Melanocyte of skin (primary cell): ENCODE data around the gene IL10. TPM values are rescaled to one million over a fixed set of nuclear protein-coding genes. Genes with fewer than 3 reads are reported as not detected.

Experiments used
- small RNA-seq, 2 donors: library from RNA; depleted of rRNA; stranded (forward); fragments of <200 nt; gene quantifications; one replicate each; pipeline ENCODE3, GENCODE V24; 2012
- total RNA-seq, 2 donors: library from RNA; depleted of rRNA; stranded (reverse); fragments of >200 nt; gene quantifications; 2 replicates each; pipeline ENCODE4 v1.2.3, GENCODE V29; 2012

IL10 gene
- total RNA-seq = not detected

DNA sequence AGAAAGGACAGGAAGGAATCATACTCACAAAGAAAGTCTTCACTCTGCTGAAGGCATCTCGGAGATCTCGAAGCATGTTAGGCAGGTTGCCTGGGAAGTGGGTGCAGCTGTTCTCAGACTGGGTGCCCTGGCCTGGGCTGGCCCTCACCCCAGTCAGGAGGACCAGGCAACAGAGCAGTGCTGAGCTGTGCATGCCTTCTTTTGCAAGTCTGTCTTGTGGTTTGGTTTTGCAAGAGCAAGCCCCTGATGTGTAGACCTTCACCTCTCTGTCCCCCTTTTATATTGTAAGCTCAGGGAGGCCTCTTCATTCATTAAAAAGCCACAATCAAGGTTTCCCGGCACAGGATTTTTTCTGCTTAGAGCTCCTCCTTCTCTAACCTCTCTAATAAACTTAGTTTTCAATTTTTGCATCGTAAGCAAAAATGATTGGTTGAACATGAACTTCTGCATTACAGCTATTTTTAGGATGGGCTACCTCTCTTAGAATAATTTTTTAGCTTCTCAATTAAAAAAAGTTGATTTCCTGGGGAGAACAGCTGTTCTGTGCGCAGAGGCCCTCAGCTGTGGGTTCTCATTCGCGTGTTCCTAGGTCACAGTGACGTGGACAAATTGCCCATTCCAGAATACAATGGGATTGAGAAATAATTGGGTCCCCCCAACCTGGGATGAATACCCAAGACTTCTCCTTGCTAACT, at the start of gene IL10:
Gene IL10 (minus strand): TSS at position 252 of the 695 bp plus-strand sequence. CDS start 59 bp downstream, at position 193.

DNA sequence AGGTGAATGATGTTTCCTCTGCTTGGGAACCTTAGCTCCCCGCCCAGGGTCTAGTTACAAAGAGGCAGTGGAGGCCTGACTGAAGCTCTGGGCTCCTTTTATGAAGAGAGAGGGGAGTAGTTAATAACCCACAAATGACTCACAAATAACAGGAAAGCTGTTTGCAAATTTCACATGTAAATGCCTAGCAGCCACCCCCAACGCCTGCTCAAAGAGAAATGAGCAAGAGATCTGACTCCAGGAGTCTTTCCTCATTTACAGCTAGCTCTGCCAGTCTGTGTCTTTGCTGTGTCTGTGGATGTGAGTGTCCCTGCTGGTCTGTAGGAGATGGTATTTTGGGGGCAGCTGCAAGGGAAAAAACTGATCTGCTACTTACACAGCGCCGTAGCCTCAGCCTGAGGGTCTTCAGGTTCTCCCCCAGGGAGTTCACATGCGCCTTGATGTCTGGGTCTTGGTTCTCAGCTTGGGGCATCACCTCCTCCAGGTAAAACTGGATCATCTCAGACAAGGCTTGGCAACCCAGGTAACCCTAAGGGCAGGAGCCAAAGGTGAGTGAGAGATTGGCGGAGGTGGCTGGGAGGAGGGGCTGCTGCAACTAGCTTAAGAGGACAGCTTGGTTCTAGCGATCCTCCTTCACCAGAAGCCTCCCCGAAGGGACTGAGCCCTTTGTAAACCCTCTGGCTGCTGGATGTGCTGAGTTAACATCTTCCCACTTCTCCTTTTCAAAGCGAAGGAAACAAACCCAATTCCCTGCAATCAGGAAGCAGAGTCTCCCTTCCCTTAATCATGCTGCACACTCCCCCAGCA, 1.6 kb downstream of the IL10 start, which contains the start of gene IL19:
Gene IL19 (plus strand): TSS at position 243 of the 807 bp plus-strand sequence. CDS start 65,890 bp downstream, outside the sequence.

Small RNA genes lying within 50 kb of the gene (small RNA-seq; reads per million reads assigned to genes)
- gene RF00019 = 0 reads per million in 2 donors

Other genes with a start within 250 kb of the IL10 start
- 10 to 100 TPM; 30.3 to 42.6 TPM for gene EIF2D, start 160.0 kb downstream of the IL10 start, total RNA-seq
- gene DYRK3, start 137.0 kb downstream of the IL10 start, total RNA-seq = 10 to 100 TPM; 19.3 to 41.0 TPM
- 10 to 100 TPM; 23.0 to 24.8 TPM for gene MAPKAPK2, start 87.6 kb downstream of the IL10 start, total RNA-seq
- not detected for gene IL19, start 1.7 kb downstream of the IL10 start, total RNA-seq
- under 1 TPM in 1 of 2 donors, not detected in 1; 0.34 TPM for gene IL20, start 93.1 kb upstream of the IL10 start, total RNA-seq
- gene IL24, start 124.9 kb upstream of the IL10 start, total RNA-seq = 10 to 100 TPM in 1 of 2 donors, 1 to 10 TPM in 1; 9.6 to 56.6 TPM
- gene FCMR, start 149.4 kb upstream of the IL10 start, total RNA-seq = 10 to 100 TPM in 1 of 2 donors, 1 to 10 TPM in 1; 4.5 to 11.0 TPM
- gene PIGR, start 174.0 kb upstream of the IL10 start, total RNA-seq = not detected
- gene FCAMR, start 198.0 kb upstream of the IL10 start, total RNA-seq = not detected